GM10266 (cell line): Measurements from ENCODE around the gene MESP1.

ENCODE experiments used
- DNase-seq: peaks from one replicate; pipeline ENCODE4 v3.0.0; 2012; ENCODE audit errors: extremely low spot score
- TF ChIP-seq, protein P1 (sequence below): IDR thresholded peaks from 2 replicates; pipeline ENCODE4 v1.5.1; 2012; ENCODE audit warnings: mild to moderate bottlenecking, low read depth; ENCODE audit not compliant: control insufficient read depth, insufficient read depth; ENCODE audit errors: missing control alignments

The MESP1 gene

DNA sequence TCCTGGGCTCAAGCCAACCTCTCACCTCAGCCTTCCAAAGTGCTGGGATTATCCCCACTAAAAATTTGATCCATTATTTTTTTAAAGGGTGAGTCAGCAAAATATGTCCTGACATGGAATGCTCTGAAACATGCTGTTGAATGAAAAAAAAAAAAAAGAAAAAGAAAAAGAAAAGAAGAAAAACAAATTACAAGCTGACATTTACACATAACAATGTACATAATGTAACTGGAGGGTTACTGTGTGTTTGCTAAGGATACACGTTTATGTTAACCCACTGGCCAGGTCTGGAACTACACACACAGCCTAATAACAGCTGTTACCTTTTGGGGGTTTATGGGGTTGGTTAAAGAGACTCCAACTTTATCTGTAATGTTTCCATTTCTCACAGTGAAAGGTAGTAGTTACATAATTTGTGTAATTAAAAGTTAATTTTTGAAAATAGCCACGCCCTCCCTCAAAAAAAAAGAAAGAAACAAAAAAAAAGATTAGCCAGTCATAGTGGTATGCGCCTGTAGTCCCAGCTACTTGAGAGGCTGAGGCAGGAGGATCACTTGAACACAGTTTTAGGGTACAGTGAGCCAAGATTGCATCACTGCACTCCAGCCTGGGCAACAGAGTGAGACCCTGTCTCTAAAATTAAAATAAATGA, 22.0 kb upstream of the MESP1 start:
- DNase-seq: no peak
- TF ChIP-seq, protein P1, sequence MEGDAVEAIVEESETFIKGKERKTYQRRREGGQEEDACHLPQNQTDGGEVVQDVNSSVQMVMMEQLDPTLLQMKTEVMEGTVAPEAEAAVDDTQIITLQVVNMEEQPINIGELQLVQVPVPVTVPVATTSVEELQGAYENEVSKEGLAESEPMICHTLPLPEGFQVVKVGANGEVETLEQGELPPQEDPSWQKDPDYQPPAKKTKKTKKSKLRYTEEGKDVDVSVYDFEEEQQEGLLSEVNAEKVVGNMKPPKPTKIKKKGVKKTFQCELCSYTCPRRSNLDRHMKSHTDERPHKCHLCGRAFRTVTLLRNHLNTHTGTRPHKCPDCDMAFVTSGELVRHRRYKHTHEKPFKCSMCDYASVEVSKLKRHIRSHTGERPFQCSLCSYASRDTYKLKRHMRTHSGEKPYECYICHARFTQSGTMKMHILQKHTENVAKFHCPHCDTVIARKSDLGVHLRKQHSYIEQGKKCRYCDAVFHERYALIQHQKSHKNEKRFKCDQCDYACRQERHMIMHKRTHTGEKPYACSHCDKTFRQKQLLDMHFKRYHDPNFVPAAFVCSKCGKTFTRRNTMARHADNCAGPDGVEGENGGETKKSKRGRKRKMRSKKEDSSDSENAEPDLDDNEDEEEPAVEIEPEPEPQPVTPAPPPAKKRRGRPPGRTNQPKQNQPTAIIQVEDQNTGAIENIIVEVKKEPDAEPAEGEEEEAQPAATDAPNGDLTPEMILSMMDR: no peak

DNA sequence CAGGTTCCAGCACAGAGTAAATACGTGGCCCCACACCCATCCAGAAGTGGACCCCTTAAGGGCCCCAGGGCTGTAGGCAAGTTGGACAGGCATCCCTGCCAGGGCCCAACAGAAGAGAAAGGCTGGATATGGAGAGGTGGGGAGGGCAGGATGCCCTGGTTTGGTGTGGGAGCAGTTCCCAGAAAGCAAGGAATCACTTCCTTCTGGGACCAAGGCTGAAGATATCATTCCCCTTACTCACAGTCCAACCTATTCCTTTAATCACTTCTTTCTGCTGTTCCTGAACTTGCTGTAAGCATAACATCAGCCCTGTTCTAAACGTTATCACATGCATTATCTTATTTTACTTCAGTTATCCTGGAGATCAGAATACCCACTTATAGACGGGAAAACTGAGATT, 19.0 kb upstream of the MESP1 start:
- TF ChIP-seq, protein P1: no peak
- DNase-seq: no peak

DNA sequence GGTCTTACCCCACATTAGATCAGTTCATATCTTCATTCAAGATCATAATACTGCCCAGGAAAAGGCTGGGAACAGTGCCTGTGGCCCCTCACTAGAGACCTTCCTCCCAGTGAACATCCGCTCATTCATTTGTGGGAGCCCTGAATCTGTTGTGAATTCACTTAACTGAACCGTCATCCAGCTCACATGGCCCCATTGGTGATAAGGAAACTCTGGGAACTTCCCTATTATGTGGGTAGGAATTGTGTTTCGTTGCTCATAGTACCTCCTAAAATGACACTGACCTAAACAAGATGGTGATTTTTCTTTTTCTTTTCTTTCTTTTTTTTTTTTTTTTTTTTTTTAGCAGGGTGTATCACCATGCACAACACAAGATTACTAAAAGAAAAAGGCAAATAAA, 18.3 kb upstream of the MESP1 start:
- TF ChIP-seq, protein P1: no peak
- no peak for DNase-seq

DNA sequence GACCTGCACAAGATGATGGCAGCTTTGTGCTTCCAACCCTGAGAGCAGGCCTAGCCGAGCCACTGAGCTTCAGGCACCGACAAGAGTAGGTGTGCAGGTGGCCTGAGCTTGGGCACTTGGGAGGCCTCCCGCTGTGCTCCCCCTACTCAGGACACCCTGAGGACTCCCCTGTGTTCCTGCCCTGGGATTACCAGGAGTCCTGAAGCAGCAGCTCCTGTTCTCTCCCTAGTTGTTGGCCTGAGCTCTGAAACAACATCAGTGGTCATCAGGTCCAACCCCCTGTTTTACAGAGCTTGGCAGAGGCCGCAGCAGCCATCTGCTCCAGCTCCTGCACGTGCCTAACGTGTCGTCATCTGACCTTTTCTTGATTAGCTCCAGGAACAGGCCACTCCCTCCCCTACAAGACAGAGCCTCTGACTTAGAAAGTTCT, 17.0 kb upstream of the MESP1 start:
- TF ChIP-seq, protein P1: no peak
- no peak for DNase-seq

DNA sequence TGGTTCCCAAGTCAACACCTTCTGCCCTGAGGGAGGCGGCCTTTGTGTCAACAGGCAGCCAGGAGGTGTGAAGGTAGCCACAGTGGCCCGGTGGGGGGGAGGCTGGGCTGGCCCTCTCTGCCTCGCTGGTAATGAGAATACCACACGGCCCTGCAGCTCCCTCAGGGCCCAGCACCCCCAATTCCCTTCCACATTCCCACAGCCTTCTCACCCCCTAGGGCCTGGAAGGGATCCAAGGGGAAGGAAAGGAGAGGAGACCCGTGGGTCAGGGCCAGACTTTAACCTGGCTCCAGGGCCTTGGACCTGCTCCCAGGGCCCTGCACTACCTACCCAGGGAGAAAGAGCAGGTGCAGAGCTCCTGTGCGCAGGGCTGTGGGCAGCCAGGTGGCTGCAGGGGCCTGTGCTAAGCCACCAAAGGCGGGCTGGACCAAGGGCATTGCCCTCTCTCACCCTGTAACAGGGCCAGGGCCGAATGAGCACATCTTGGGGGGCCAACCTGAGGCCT, 16.4 kb upstream of the MESP1 start:
- TF ChIP-seq, protein P1: no peak
- no peak for DNase-seq

DNA sequence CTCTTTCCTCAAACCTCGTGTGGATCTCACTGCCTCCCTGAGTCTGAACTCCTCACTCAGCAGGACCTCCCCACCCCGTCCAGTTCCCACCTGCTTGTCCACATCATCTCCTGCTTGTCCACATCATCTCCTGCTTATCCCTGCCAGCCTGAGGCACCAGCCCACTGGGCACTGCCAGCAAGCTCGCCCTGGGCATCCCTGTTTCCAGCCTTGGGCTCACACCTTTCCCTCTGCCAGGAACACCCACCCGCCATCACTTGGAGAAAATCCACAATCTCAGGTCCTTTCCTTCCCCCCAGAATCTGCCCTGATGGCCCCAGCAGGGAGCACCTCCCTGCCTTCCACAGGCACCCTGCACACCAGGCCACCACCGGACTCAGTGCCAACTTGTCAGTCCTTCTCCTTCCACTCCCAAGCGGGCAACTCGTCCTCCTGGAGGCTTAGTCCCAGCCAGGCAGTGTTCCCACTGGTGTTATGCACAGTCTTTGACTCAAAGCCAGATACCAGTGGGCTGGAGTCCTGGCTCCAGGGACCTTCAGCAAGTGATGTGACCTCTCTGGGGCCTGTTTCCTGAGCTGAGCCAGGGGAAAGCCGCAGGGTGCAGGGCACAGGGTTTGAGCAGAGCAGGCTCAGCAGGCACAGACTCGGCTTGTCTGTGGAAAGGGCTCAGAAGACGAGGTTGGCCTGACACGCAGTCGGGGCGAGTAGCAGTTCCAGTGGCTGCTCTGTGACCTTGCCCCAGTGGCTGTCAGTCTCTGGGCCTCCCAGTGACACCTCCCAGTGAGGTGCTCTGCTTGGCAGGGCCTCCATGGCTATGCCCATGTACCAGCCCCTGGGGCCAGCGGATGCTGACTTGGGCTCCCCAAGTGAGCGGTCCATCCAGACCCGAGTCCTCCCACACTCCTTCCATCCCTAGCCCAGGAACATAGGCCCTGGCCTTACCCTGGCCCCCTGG, 15.6 kb upstream of the MESP1 start:
- TF ChIP-seq, protein P1: no peak
- DNase-seq: no peak
